Thymus (tissue), 11 donors: ENCODE measurements around the gene GANAB. TPM values are rescaled to one million over a fixed set of nuclear protein-coding genes. Genes with fewer than 3 reads are reported as not detected.

Experiments used
- DNase-seq, 9 donors: peaks; one replicate each; pipeline ENCODE4 v3.0.0-alpha.2; 2013; ENCODE audit warnings: low spot score in 9 of 9, low read depth in 6 of 9, missing footprints in 1 of 9
- H3K27ac ChIP-seq, 2 donors: one replicate each; pipeline ENCODE4 v1.5.1; 2013; ENCODE audit warnings: control low read depth in 1 of 2, low read depth in 1 of 2, low read length in 1 of 2, mild to moderate bottlenecking in 1 of 2, moderate library complexity in 1 of 2
- H3K27me3 ChIP-seq, 2 donors: one replicate each; pipeline ENCODE4 v1.5.1; 2013; ENCODE audit warnings: low read length in 1 of 2; ENCODE audit not compliant: control insufficient read depth in 2 of 2, insufficient read depth in 1 of 2
- H3K36me3 ChIP-seq, 2 donors: one replicate each; pipeline ENCODE4 v1.5.1; 2013; ENCODE audit warnings: low read length in 1 of 2, mild to moderate bottlenecking in 1 of 2, moderate library complexity in 1 of 2; ENCODE audit not compliant: control insufficient read depth in 2 of 2, insufficient read depth in 2 of 2
- H3K4me1 ChIP-seq, 2 donors: one replicate each; pipeline ENCODE4 v1.5.1; 2013; ENCODE audit warnings: low read length in 2 of 2; ENCODE audit not compliant: control insufficient read depth in 2 of 2, insufficient read depth in 2 of 2
- H3K4me3 ChIP-seq, 2 donors: one replicate each; pipeline ENCODE4 v1.5.1; 2013; ENCODE audit warnings: low read length in 2 of 2, control low read depth in 1 of 2, mild to moderate bottlenecking in 1 of 2
- H3K9me3 ChIP-seq, 2 donors: one replicate each; pipeline ENCODE4 v1.5.1; 2013; ENCODE audit warnings: low read length in 1 of 2, mild to moderate bottlenecking in 1 of 2; ENCODE audit not compliant: control insufficient read depth in 2 of 2, insufficient read depth in 1 of 2
- WGBS: extraction: QIAGEN DNeasy Blood & Tissue Kit; methylation state at CpG from one replicate; pipeline ENCODE4 v1.1.7; 2013; 5-methylcytosine and 5-hydroxymethylcytosine counted together
- polyA plus RNA-seq: library from polyadenylated mRNA; stranded (reverse); fragments of 200-250 nt; gene quantifications from one replicate; pipeline ENCODE4 v1.2.3, GENCODE V29; 2013
- total RNA-seq: library from RNA; stranded (reverse); fragments of 120-200 nt; gene quantifications from one replicate; pipeline ENCODE4 v1.2.4, GENCODE V29; 2013
- donor health status: healthy.

GANAB gene
- total and polyA plus RNA-seq, 2 donors, result 95.9 to 98.4 TPM

GRCh38 chr11:62647609-62648005 lies 1.2 kb upstream of the GANAB start:
- Histone ChIP-seq H3K27me3 (no peaks in the 10 kb centered on the region), H3K4me3 (no peak overlapping the region), H3K9me3 (no peaks in the 10 kb centered on the region), H3K36me3 (peaks cover 20 to 42% of the 10 kb centered on the region in 2 donors), H3K27ac (no peak overlapping the region), H3K4me1 (peaks cover 19 to 32% of the 10 kb centered on the region in 2 donors)
- no peak for DNase-seq
- WGBS, result 95% methylated on average over 6 of the region's 6 CpGs

- 82% methylated on average over 32 of the region's 32 CpGs for WGBS
- no peak for DNase-seq
- Histone ChIP-seq H3K4me1 (peaks cover 14 to 26% of the 10 kb centered on the region in 2 donors), H3K4me3 (peak overlapping the region; percentile 68 to 100), H3K9me3 (no peaks in the 10 kb centered on the region), H3K27me3 (no peaks in the 10 kb centered on the region), H3K36me3 (peaks cover 20 to 42% of the 10 kb centered on the region in 2 donors), H3K27ac (peak overlapping the region in 1 of 2 donors; percentile 33)
Measured at GRCh38 chr11:62646825-62647608, 604 bp upstream of the GANAB start.

DNA sequence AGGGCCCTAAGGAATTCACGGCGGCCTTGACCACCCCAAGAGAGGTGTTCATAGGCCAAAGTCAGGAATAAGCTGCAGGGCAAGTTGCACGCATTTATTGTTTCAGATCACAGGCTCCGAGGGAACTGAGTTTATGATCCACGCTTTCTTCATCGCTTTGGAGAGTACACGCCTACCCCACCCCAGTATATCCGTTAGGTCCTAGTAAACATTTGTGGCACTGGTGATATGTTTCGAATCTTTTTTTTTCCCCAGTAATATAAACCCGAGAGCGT lies 805 bp downstream of the GANAB start:
- Histone ChIP-seq H3K4me3 (peak overlapping the region; percentile 68 to 100), H3K27me3 (no peaks in the 10 kb centered on the region), H3K4me1 (peaks cover 9 to 32% of the 10 kb centered on the region in 2 donors), H3K27ac (peak overlapping the region; percentile 81 to 89), H3K36me3 (peaks cover 20 to 42% of the 10 kb centered on the region in 2 donors), H3K9me3 (no peaks in the 10 kb centered on the region)
- DNase-seq, result peak in 1 of 9 donors; percentile 28
- 19% methylated on average over 11 of the region's 11 CpGs for WGBS

GRCh38 chr11:62644220-62644619 lies 2.2 kb downstream of the GANAB start:
- peaks cover 18 to 41% of the 10 kb centered on the region in 2 donors for H3K36me3 ChIP-seq
- no peak for DNase-seq

DNA sequence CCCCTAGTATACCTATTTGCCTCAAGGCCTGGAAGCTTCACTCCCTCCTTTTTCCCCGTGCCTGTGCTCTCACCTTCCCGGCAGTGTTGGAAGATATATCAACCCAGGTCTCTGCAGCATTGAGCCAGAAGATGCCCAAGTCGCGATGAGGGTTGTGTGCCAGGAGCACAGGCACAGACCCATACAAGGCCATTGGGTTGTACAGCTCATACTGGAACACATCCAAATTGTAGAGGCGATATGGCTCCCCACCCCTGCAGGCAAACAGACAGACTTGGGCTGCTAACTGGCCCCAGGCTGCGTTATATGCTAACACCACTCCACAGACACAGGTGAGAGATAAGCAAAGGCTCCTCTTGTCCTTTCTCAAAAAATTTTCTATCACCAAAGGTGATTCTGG lies 13.9 kb downstream of the GANAB start:
- 97% methylated on average over 6 of the region's 6 CpGs for WGBS
- Histone ChIP-seq H3K9me3 (no peaks in the 10 kb centered on the region), H3K27me3 (no peaks in the 10 kb centered on the region), H3K4me3 (no peak overlapping the region), H3K4me1 (no peaks in the 10 kb centered on the region), H3K27ac (no peak overlapping the region), H3K36me3 (peaks cover 72 to 94% of the 10 kb centered on the region in 2 donors)
- DNase-seq, result no peak

More at GRCh38 chr11:62644220-62644619, 2.2 kb downstream of the GANAB start:
- H3K4me3 ChIP-seq, result no peak overlapping the region
- H3K27ac ChIP-seq, result no peak overlapping the region
- H3K9me3 ChIP-seq, result no peaks in the 10 kb centered on the region
- WGBS, result 98% methylated on average over 8 of the region's 8 CpGs
- H3K4me1 ChIP-seq, result peaks cover 9 to 33% of the 10 kb centered on the region in 2 donors
- no peaks in the 10 kb centered on the region for H3K27me3 ChIP-seq

DNA sequence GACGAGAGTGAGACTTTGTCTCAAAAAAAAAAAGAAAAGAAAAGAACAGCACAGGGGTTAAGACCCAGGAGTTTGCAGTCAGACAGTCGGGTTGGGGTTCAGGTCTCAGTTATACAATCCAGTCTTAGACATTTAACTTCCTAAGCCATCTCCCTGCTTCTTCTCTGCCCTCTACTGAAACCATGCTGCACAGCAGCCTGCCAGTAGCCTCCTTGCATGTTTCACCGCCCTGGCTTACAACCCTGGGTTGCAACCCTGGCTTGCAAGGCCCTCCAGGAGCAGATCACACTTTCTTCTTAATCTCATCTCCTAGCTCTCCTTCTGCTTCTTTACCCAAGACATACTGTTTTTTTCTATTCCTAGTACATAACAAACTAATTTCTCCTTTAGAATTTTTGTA lies 18.7 kb downstream of the GANAB start:
- H3K27ac ChIP-seq, result no peak overlapping the region
- H3K36me3 ChIP-seq, result peaks cover 67 to 76% of the 10 kb centered on the region in 2 donors
- H3K4me1 ChIP-seq, result no peaks in the 10 kb centered on the region
- H3K4me3 ChIP-seq, result no peak overlapping the region
- no peak for DNase-seq
- H3K9me3 ChIP-seq, result no peaks in the 10 kb centered on the region
- 97% methylated on average over 3 of the region's 3 CpGs for WGBS
- H3K27me3 ChIP-seq, result no peaks in the 10 kb centered on the region

DNA sequence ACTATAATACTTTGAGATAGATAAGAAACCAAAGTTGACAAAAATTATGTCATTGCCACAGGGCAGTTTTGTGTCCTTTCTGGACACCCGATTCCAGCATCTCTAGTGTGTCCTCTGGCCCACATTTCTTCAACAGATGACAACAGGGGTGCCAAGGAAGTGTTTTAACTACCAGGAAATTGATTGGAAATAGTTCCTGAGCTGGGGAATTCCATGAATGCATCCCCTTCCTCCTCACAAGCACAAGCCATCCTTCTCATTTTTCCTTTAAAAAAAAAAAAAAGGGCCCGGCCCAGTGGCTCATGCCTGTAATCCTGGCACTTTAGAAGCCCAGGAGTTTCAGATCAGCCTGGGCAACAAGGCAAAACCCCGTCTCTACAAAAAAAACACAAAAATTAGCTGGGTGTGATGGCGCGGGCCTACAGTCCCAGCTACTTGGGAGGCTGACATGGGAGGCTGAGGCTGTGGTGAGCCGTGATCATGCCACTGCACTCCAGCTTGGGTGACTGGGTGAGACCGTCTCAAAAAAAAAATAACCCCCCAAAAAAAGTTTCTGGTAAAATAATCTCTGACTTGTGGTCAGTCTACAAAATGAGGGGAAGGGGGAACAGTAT lies 23.8 kb downstream of the GANAB start:
- H3K9me3 ChIP-seq, result no peaks in the 10 kb centered on the region
- WGBS, result 96% methylated on average over 7 of the region's 7 CpGs
- no peak for DNase-seq
- H3K4me1 ChIP-seq, result peaks cover 16 to 17% of the 10 kb centered on the region in 2 donors
- H3K27me3 ChIP-seq, result no peaks in the 10 kb centered on the region
- H3K27ac ChIP-seq, result peak overlapping the region; percentile 87 to 88
- H3K4me3 ChIP-seq, result no peak overlapping the region
- peaks cover 26 to 28% of the 10 kb centered on the region in 2 donors for H3K36me3 ChIP-seq

DNA sequence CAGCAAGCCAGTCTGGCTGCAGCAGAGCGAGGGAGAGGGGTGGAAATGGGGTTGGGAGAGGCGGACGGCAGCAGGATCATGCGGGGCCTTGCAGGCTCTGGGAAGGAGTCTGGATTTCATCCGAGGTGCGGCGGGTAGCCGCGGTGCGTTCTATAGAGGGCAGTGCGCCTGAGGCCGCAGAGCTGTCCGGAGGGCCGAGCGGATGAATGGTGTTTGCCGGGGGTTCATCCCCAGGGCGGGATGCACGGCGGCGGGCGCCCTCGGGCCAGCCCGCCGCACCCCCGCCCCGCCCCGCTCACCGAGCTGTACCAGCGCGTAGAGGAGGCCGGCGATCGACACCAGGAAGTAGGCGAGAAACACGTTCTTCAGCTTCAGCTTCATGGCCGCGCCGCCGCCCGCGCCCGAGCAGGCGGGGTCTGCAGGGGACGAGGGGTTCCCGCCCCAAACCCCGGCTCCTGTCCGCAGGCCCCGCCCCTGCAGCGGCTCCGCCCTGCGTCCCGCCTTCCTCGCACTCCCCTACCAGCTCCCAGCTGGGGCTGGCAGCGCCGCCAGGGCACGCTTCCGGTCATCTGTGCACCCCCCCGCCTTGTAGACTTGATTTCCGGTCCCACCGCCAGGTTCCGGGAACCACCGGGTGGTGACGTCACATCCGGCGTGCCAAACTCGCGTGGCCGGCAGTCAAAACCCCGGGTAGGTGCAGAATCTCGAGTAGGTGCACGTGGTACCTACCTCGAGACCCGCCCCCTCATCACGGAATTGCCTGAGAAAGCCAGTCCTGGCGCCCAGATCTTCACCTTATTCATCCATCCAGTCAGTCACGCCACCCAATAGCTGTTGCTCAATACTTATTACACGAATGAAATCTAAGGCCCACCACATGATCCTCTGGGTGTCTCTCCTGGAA lies 24.6 kb downstream of the GANAB start, which contains the start of gene B3GAT3:
Gene B3GAT3 (minus strand): TSS at position 420 of the 904 bp plus-strand sequence. CDS start 39 bp downstream, at position 381.
- H3K27me3 ChIP-seq, result no peaks in the 10 kb centered on the region
- H3K4me1 ChIP-seq, result peaks cover 16 to 17% of the 10 kb centered on the region in 2 donors
- peak within 1 kb of the TSS; percentile 87 to 88 for H3K27ac ChIP-seq
- no peaks in the 10 kb centered on the region for H3K9me3 ChIP-seq
- peak; percentile 82 to 95 (median 87) for DNase-seq
- peaks cover 27 to 28% of the 10 kb centered on the region in 2 donors for H3K36me3 ChIP-seq
- WGBS, result 2% methylated on average over 77 of the region's 77 CpGs
- peak within 1 kb of the TSS; percentile 60 to 82 for H3K4me3 ChIP-seq
